Upper lobe of left lung (tissue), 4 donors: Measurements from ENCODE around the gene P2RX3.

Experiments used
- CTCF ChIP-seq, 6 experiments: fragments of 450-650 bp in 4 of 6; fragments of 200-600 bp in 2 of 6; sonication (generic) in 2 of 6; IDR thresholded peaks; one replicate each; pipeline ENCODE4 v1.5.1; 2016 to 2019; ENCODE audit warnings: antibody characterized with exemption in 6 of 6
- EP300 ChIP-seq, 4 donors: sonication (generic); formaldehyde crosslinking; IDR thresholded peaks; one replicate each; pipeline ENCODE4 v1.5.1; 2017; ENCODE audit warnings: antibody characterized with exemption in 4 of 4, control low read depth in 2 of 4
- POLR2A ChIP-seq, 4 donors: fragments of 450-650 bp; IDR thresholded peaks; one replicate each; pipeline ENCODE4 v1.5.1; 2016 to 2017; ENCODE audit warnings: antibody characterized with exemption in 4 of 4, mild to moderate bottlenecking in 2 of 4
- POLR2AphosphoS5 ChIP-seq, 2 donors: sonication (generic); formaldehyde crosslinking; IDR thresholded peaks; one replicate each; pipeline ENCODE4 v1.5.1; 2017; ENCODE audit warnings: antibody characterized with exemption in 2 of 2

GRCh38 chr11:57315491-57315890, 22.7 kb upstream of the P2RX3 start:
- TF ChIP-seq CTCF (IDR thresholded peaks at IDR 0.05) (no peak), POLR2A (IDR thresholded peaks at IDR 0.05) (no peak), EP300 (IDR thresholded peaks at IDR 0.05) (no peak), POLR2AphosphoS5 (IDR thresholded peaks at IDR 0.05) (peak in 1 of 2 donors; percentile 13)
